NCI-H1092 (cell line): ENCODE data around the gene PRND.
"Not testable (repeated sequence)": the region's sequence is repeated elsewhere in the genome, so short reads cannot be mapped to it uniquely, and the experiment has no call there.

Experiments used
- DNase-seq: peaks from one replicate; lab custom pipeline; 2025; lab: John Stamatoyannopoulos, UW

PRND gene

GRCh38 chr20:4708856-4709255 is 12.9 kb upstream of the PRND start:
- DNase-seq: no peak

GRCh38 chr20:4709261-4710105 is 12.2 kb upstream of the PRND start:
- DNase-seq: no peak

GRCh38 chr20:4710106-4710475 is 11.6 kb upstream of the PRND start:
- no peak for DNase-seq

GRCh38 chr20:4711511-4711910 is 10.2 kb upstream of the PRND start:
- DNase-seq: no peak

- no peak for DNase-seq
Measured at GRCh38 chr20:4713401-4713800, 8.3 kb upstream of the PRND start.

GRCh38 chr20:4714818-4715217 is 6.9 kb upstream of the PRND start:
- no peak for DNase-seq

GRCh38 chr20:4717816-4718570 is 3.7 kb upstream of the PRND start:
- no peak for DNase-seq

GRCh38 chr20:4719190-4719589 is 2.5 kb upstream of the PRND start:
- no peak for DNase-seq

- DNase-seq: peak; percentile 47
Measured at GRCh38 chr20:4720041-4720976, 1.4 kb upstream of the PRND start.

- no peak for DNase-seq
Measured at GRCh38 chr20:4720977-4721349, 746 bp upstream of the PRND start.

GRCh38 chr20:4722571-4722970 is 862 bp downstream of the PRND start:
- DNase-seq: no peak

- DNase-seq: no peak
Measured at GRCh38 chr20:4722993-4723392, 1.3 kb downstream of the PRND start.

GRCh38 chr20:4723553-4723952 is 1.8 kb downstream of the PRND start:
- DNase-seq: not testable (repeated sequence)

GRCh38 chr20:4724459-4725262 is 3.0 kb downstream of the PRND start:
- no peak for DNase-seq

GRCh38 chr20:4725263-4725550 is 3.5 kb downstream of the PRND start:
- DNase-seq: no peak

- DNase-seq: no peak
Measured at GRCh38 chr20:4726710-4727397, 5.1 kb downstream of the PRND start.

- no peak for DNase-seq
Measured at GRCh38 chr20:4728120-4728760, 6.5 kb downstream of the PRND start.

- DNase-seq: no peak
Measured at GRCh38 chr20:4729265-4729664, 7.6 kb downstream of the PRND start.

- no peak for DNase-seq
Measured at GRCh38 chr20:4730780-4731179, 9.1 kb downstream of the PRND start.

GRCh38 chr20:4736875-4737274 is 15.2 kb downstream of the PRND start:
- no peak for DNase-seq
